Islet of Langerhans (tissue), 1 donor: Measurements from ENCODE around the gene DDX17.
A peak's percentile ranks its signal among the peaks of the same experiment; 100 is the strongest.

Experiments used
- FAIRE-seq: peaks from one replicate; lab custom pipeline; 2011; peaks lifted over from hg19 to GRCh38; lab: Jason Lieb, UNC

The DDX17 gene

GRCh38 chr22:38506118-38506962, at the start of gene DDX17:
DDX17 (minus strand) TSS chr22:38506311.
- peak; percentile 84 for FAIRE-seq

DNA sequence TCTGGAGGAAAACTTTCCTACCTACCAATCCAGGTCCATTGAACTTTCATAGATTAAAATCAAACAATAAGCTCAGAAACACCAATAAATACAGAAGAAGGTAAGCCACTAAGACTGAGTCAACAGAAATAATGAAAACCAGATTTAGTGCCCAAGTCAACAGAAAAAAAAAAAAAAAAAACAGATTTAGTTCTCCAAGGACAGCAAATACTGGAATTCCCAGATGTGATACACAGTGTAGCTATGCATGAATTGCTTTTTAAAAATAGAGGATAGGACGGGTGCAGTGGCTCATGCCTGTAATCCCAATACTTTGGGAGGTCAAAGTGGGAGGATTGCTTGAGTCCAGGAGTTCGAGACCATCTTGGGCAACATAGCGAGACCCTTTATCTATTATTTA, 48.2 kb upstream of the DDX17 start:
- FAIRE-seq: no peak

DNA sequence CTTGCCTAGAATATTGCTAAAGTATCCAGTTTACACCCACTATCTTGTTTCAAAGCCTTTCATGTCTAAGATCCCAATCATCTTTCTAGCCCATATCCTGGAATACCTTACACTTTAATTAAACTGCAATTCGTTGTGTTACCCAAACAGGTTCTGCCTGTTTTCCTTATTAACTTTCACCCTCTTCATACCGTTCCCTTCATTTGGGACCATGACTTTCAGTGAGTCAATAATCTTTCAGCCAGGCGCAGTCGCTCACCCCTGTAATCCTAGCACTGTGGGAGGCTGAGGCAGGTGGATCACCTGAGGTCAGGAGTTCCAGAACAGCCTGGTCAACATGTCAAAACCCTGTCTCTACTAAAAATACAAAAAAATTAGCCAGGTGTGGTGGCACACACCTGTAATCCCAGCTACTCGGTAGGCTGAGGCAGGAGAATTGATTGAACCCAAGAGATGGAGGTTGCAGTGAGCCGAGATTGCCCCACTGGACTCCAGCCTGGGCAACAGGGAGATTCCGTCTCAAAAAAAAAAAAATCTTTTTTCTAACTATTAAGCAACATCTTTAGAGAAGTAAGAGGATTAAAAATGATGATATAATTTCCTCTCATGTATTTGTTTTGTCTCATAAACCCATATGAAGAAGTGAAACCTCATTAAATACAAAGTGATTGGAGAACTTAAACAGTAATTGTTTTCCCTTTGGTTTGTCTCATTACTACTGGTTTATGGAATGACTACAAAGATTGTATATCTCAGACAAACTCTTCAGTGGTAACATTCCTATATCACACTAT, 43.2 kb upstream of the DDX17 start:
- FAIRE-seq: no peak

GRCh38 chr22:38540701-38541100, 34.6 kb upstream of the DDX17 start:
- no peak for FAIRE-seq

DNA sequence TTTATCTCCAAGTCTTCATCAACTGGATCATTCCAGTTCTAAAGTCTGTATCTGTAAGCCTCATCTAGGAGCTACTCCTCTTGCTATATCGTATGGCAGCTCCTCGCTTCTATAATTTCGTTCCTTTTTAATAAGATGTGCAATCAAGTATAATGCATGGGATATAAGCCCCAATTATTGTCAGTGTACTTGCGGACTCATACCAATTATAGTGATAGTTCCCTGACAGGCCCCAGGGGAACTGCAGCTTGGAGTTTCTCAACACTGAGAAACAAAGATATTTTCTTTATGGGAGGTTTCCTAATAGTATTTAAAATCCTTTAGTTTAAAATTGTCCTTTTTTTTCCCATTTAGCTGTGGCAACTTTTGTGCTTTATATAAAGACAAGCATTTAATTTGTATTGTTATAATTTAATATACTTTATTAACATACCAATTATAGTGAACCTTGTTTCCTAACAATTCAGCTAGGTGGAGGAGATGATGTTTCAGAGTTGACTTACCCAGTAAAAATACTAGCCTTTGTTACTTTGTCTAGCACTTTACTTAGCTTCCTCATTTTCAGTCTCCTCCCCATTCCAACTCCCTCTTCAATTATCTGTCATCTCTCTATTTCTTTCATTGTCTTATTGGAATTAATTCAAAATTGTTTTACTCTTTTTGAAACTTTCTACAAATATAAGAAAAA, 25.3 kb upstream of the DDX17 start:
- FAIRE-seq: no peak

DNA sequence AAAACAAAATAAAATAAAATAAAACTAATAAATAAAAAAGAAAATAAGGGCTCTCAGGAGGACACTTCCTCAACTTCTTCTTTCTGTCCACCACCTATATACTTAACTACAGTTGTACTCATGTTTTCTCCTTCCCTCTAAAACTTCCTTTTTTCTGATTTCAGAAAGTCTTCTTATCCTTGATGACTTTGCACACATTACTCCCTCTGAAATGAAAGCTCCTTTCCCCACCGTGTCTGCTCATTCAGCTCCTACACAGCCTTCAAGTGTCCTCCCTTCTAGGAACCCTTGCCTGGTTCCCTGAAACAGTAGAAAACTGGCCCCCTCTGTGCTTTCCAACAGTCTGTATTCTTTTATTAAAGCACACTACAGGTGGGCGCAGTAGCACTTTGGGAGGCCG, 18.3 kb upstream of the DDX17 start:
- no peak for FAIRE-seq

DNA sequence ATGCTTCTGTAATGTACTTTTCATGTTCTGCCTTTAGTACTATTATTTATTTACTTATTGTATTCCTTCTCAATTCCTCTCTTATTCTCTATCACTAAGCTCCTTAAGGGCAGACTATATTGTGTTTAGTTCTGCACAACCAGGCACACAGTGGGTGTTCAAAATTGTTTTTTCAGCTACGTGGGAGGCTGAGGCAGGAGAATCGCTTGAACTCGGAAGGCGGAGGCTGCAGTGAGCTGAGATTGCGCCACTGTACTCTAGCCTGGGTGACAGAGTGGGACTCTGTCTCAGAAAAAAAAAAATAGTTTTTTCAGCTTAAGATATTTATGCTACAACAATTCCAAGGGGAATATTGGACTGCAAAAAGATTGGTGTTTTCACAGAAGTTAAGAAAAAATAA, 17.4 kb upstream of the DDX17 start:
- no peak for FAIRE-seq

- FAIRE-seq: no peak
These were observed 16.9 kb upstream of the DDX17 start for GRCh38 chr22:38523029-38523428.

GRCh38 chr22:38519453-38520250, 13.5 kb upstream of the DDX17 start:
- no peak for FAIRE-seq

DNA sequence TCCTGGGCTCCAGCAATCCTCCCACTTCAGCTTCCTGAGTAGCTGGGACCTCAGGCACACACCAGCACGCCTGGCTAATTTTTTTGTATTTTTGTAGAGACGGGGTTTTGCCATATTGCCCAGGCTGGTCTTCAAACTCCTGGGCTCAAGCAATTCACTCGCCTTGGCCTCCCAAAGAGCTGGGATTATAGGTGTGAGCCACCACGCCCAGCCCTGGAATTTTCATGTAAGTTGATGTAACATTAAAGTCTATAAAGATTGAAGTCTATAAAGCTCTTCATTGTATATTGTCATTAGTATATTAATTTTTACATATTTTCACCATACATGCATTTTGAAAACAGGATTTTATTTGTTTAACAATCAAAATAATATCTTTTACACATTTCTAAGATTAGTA, 12.5 kb upstream of the DDX17 start:
- no peak for FAIRE-seq

- no peak for FAIRE-seq
These were observed 7.0 kb upstream of the DDX17 start for GRCh38 chr22:38513063-38513462.

GRCh38 chr22:38510416-38510970, 4.4 kb upstream of the DDX17 start:
- no peak for FAIRE-seq

GRCh38 chr22:38505541-38506117, 482 bp downstream of the DDX17 start:
- FAIRE-seq: no peak

DNA sequence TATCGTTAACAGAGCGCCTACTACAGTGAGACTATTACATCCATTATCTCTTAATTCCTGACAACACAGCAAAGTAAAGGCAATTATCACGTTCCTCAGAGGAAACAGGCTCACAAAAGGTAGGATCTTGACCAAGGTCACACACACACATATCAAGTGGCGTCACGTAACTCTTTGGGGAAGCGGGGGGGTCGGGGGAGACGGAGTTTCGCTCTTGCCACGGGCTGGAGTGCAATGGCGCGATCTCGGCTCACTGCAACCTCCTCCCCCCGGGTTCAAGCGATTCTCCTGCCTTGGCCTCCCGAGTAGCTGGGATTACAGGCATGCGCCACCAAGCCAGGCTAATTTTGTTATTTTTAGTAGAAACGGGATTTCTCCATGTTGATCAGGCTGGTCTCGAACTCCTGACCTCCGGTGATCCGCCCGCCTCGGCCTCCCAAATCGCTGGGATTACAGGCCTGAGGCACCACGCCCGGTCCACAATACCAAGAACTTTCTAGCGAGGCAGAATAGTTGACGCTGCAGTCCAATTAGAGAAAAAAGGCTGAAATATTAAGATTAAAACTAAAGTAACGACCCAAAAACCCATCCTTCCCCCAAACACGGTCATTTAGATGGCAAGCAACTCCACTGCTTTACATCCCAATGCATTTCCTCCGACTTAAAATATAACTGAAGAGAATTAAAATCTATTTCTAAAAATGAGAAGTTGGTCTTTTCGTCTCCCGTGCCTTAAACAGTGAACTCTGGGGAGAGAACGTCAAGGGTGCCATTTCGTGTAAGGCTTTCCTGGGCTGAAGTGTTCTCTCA, 1.2 kb downstream of the DDX17 start:
- FAIRE-seq: no peak

DNA sequence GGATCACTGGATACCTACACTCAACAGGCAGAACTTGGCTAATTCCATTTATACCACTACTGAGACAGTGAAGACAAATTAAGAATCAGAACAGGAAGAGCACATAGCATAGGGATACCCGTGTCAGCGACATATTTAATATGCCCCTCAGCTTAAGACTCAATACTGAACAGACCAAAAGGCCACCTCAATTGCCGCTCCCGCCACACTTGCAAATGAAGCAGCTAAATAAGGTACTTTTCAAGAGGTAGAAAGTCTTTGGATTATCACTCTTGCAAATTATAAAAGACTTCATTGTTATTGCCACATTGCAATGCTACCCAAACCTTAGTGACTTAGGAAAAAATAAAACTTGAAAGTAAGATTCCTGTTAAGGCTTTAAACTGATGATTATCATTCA, 3.1 kb downstream of the DDX17 start:
- FAIRE-seq: no peak

GRCh38 chr22:38501797-38502672, 4.1 kb downstream of the DDX17 start:
- no peak for FAIRE-seq

DNA sequence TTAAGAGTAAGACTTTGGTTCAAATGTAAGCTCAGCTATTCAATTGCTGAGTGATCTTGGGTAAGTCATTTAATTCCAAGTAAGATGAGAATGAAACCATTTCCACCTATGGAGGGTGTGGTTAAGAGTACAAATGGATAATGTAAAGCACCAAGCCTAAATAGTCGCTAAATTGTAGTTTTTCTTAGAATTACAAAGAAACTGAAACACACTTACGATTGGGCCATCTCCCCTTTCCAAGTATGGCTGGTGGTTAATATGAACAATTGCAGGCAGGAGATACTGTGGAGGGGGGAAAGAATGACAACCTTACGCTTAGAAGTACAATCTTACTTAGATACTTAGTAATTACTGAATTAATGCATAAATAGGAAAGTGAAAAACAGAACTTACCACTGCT, 8.2 kb downstream of the DDX17 start:
- FAIRE-seq: no peak

DNA sequence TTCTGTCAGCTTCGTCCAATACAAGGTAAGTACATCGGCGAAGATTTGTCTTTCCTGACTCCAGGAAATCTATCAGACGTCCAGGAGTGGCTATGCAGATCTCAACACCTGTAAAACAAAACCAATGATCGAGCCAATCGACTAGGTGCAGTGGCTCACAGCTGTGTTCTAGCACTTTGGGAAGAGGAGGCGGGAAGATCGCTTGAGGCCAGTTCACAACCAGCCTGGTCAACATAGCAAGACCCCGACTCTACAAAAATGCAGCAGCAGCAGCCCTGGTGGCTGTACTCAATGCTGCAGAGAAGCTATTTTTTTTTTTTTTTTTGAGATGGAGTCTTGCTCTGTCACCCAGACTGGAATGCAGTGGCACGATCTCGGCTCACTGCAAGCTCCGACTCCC, 11.2 kb downstream of the DDX17 start:
- no peak for FAIRE-seq

- FAIRE-seq: no peak
These were observed 11.6 kb downstream of the DDX17 start for GRCh38 chr22:38494498-38494897.
